GM21528 (cell line): Measurements from ENCODE around the gene SLC9A6.
"Not testable (repeated sequence)": the region's sequence is repeated elsewhere in the genome, so short reads cannot be mapped to it uniquely, and the experiment has no call there.

Experiments used
- ATAC-seq: cut with Tn5 transposase; IDR thresholded peaks from one replicate; pipeline ENCODE4 v1.9.1; 2021; ENCODE audit warnings: mild to moderate bottlenecking, moderate library complexity; ENCODE audit not compliant: unreplicated experiment, low FRiP score

SLC9A6 gene

DNA sequence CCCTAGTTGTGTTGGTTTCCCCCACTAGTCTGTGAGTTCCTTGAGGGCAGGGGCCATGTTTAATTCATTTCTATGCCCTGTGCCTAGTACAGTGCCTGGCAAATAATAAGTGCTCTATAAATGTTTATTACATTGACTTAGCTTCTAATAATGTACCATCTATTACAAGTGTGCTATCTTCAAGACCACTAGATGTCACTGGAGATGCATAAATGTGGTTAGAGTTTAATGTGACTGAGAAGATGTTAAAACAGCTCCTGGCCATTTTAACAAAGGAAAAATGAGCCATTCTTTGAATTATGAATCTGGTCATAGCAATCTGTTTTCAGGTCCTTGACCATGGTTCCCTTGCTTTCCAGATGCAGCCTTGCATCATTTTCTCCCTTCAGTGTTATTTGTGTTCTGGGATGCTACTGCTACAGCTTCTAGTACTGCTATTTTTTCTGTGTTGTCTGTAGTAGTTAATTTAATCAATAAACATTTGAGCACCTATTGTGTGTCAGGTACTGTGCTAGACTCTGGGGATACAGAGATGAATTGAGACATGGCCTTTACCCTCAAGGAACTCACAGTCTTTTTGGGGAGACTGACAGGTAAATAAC is 43.2 kb downstream of the SLC9A6 start:
- ATAC-seq = no peak

DNA sequence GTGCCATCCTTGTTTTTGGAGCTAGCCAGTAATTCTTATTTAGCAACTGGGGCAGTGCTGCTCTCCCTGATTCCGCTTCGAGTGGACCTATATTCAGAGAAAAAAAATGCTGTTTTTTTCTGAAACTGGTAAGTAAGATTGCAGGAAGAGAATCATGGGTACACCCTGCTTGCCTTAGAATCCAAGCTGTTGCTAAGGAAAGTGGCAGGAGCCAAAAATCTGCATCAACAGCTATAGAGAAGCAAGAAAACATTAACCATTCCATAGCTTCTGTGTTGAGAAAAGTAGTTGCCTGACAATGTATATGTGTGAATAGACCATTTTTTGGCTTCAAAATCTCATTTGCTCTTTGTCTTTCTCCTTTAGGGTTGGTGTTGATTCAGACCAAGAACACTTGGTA is 44.5 kb downstream of the SLC9A6 start:
- ATAC-seq = no peak

DNA sequence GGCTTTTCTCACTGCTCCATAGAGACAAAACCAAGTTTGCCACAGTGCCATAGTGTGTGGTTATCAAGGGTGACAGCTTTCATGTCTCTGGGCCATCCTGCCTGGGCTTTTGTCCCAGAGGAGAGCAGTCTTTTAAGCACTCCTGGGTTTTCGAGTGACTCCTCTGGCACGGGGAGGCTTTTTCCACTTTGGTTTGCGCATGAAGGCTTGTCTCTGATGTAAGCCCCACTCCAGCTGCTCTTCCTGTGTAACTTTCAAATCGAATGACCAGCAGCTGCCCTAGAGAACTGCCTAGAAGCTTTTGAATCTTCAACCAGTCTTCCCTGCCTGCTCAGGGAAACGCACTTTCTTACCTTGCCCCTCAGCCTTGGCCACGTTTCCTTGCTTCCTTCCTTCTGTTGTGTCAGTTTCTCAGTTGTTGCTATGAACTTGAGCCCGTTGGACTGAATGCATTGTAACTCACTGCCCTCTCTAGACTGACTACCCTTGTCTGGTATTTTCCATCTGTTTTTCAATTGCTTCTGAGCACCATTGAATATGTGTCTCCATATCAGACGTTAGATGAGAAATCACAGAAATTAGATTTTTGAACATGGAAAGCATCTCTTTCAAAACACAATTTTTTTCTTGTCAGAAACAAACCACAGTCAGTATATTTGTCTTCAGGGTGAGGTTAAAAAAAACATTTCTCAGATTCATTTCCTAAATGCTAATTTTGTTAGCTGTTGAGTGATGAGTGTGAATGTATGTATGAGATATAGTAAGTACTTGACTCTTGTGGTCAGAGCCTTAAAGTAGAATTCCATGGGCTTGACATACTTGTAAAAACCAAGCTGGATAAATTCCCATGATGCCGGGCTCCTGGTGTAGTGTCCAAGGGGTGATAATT is 45.3 kb downstream of the SLC9A6 start:
- no peak for ATAC-seq

DNA sequence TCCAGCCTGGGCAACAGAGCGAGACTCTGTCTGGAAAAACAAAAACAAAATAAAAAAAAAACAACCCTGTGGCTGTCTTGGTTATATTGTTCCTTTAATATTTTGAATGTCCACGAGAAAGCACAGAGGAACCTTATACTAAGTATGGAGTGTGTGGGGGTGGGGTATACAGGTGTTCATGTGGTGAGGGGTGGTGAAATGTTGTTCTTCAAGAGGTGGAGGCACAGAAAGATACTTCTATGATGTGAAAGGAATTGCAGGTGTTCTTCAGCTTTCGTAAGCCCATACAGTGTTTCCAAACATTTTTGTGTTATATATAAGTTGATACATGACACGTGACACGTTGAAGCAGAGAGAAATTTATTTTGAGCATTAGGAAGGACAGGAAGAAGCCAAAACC is 46.4 kb downstream of the SLC9A6 start:
- ATAC-seq = no peak

DNA sequence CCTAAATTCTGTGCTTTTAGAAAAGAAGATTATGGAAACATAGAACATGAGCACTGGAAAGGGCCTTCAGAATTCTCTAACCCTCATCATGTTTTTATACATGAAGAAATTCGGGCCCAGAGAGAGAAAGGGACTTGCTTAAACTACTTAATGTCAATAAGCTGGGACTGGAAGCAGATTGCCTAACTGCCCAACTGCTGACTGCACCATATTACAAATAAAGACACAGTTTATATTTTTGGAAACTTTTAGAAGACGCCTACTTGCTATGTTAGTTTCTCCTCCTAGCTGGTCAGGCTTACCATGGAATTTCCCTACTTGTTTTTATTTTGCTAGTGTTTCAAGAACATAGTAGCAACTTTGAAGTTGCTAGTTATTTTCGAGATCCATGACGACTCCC is 47.1 kb downstream of the SLC9A6 start:
- ATAC-seq = no peak

DNA sequence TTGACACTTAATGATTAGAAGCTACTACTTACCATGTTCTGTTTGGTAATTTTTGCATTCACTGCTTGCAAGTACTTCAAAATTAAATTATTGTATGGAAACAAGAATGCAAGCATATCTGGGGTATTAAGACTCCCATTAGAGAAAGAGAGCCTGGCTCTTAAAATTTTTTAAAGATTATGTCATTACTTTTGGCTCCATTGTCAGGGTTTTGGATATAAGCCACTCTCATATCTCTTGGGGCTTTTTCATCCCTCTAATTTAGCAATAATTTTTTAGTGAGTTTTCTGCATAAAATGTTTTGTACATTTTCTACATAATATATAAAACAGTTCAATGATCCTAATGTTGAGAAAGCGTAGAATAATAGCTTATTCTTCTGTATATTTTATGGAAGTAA is 49.4 kb downstream of the SLC9A6 start:
- ATAC-seq = no peak

DNA sequence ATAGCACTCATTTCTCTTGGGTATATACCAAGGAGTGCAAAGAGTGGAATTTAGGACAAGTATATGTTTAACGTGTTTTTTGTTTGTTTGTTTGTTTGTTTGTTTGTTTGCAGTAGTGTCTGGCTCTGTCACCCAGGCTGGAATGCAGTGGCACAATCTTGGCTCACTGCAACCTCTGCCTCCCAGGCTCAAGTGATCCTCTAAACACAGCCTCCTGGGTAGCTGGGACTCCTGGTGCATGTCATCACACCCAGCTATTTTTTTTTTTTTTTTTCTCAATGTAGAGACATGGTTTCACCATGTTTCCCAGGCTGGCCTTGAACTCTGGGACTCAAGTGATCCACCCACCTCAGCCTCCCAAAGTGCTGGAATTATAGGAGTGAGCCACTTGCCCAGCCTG is 50.4 kb downstream of the SLC9A6 start:
- ATAC-seq = no peak

DNA sequence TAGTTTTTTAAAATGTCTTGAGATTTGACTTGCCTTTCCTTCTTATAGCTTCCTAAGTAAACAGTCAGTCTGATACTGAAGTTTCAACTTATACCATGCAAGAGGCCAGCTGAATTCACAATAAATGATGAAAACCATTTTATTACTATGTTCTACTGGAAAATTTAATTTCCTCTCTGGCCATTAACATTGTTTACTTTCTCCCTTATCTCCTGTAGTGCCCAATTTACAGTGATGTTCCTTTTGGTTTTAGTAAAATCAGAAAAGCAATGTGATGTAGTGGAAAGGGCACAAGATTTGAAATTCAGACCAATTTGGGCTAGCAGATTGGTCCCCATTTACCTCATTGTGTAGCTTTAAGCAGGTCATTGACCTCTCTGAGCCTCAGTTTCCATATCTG is 54.2 kb downstream of the SLC9A6 start:
- ATAC-seq = no peak

DNA sequence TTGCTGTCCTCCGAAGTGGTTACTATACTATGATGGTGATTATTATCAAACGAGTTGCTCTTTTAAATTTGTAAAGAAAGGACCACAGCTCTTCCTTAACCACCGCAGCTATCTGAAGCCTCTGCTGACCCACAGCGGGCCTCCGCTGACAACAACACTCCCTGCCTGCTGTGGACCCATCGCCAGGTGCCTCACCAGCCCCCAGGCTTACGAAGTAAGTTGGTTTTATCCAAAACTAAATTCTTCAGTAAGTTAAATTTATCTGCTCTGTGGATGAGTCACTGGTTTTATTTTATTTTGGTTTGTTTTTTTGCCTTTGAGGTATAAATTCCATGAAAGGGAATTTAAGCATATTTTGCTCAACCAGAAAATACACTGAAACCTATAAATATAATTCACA is 54.7 kb downstream of the SLC9A6 start:
- no peak for ATAC-seq

DNA sequence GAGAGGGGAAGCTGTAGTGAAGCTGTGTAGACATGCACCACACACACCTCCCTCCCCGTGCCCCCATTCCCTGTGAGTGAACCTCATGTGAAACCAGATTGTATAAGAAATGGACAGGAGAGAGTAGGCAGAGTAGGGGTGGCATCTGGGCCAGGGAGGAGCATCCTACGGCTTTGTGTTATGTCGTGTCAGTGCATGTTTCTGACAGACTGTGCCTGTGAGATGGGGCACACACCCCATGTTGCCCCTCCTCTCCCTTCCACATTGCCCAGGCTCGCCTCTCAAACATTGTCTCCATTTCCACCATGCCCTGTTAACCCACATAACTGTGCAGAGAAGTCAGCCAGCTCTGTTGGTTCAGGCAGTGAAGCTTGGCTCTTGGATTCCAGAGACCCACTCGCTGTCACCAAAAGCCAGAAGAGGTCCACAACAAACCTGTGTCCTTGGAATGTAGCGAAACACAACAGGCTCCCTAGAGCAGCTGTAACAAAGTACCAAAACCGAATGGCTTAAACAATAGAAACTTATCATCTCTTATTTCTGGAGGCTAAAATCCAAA is 56.1 kb downstream of the SLC9A6 start:
- no peak for ATAC-seq

DNA sequence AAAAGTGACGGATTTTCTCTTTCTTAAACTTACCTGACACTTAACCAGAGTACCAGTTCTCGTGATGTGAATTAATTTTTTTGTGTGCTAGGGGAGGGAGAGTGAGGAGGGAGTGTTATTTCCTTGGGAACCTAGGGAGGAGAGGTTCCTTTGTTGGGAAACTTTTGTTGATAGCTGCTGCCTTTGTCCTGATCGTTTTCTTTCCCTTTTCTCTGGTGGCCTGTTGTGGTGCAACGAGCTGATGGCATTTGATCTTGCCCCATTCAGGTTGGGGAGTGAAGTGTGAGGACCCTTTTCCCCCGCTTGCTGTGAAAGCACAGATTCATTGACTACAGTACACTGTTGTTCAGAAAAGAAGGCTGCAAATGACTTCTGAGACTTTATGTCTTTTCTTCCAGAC is 59.8 kb downstream of the SLC9A6 start:
- ATAC-seq = no peak

DNA sequence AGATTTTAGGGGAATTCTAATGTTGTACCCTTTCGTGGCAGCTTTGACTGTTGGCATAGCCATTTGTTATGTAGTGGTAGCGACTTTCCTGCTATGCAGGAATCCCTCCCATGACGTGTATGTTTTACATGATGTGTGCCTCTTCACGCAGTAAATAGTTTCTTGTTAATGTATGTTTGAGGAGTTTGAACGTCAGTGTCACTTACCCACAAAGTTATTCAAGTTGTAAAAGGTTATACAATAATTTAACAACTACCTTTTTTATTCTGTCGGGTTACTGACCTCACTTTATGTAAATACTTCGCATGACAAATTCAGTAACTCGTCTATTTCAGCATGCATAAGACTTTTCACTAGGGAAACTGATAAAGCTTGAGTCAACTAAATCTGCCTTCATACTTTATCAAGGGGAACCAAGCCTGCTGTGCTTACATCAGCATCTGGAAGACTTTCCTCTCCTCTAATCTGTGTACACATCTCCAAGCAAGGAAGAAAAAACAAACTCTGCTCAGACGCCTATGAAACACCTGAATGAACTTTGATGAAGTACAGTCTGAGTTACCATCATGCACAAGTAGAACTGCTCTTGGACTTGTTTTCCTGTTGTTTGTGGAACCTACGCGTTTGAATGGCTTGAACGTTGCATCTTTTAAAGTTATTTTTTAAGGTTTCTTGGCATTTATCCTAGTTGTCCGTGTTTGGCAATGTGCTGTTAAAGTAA is 61.2 kb downstream of the SLC9A6 start:
- no peak for ATAC-seq

DNA sequence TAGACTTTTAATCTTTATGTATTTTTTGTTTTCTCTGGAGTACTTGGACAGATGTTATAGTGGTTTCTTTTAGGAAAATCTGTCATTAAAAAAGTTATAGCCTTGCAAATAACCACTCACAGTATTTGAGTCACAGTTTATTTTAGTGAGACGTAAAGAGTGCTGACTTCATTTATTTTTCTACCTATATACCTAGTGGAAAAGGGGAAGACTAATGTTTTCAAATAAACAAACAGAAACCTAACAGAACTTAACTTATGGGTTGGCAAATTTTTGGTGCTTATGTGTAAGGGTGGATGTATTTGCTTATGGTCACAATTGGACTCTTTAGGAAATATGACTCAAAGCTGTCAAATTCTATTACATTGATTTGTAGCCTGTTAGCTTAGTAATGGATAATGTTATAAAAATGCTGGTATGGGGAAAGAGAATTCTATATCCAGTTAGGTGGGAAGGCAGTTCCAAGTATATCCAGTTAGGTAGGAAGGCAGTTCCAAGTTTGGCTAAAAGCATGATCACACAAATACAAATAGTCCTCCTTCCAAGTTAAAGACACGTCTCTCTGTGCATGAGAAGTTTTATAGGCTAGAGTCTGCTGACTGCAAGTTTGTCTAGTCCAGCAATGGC is 61.9 kb downstream of the SLC9A6 start:
- no peak for ATAC-seq

DNA sequence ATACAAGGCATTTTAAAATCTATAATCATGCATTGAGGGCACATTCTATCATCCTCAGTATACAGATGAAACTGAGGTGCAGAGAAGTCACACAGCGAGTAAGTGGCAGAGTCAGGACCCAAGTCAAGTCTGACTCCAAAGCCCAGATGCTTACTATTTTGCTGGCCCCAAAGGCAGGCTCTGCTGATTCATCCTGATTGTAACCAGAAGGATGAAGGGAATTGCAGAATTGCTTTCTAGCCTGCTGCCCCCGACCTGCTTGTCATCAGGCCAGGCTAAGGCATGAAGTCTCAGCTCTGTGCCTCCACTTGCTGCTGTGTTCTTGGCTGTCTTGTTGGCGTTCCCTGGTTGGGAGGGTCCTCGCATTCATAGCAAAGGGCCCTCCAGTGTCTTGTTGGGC is 62.7 kb downstream of the SLC9A6 start:
- ATAC-seq = no peak

DNA sequence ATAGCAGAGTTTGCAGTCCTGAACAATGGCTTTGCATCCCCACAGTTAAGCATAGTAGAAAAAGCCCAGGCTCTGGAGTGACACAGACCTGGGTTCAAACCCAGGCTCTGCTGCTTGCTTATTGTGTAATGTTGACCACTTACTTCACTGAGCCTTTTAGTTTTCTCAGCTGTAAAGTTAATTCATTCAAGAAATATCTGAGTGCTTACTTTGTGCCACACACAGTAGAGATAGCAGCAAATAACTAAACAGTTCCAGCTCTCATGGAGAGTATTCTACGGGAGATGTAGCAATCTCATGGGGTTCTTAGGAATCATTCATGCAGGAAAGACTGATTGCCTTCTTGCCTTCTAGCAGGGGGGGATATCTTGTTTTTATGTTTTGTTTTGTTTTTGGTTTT is 63.2 kb downstream of the SLC9A6 start:
- ATAC-seq = no peak

DNA sequence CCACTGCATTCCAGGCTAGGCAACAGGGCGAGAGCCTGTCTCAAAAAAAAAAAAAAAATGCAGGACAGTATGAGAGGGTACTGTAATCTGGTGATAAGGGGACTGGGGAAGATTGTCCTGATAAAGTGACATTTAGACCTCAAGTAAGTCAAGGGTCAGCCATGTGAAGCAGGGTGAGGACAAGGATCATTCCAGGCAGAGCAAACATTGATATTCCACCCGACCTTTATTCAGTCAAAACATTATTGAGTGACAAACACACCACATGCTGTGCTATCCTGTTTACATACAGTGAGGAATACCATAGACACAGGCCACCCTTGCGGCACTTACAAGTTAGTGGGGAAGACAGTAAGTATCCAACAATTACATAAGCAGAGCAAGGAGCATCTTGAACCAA is 64.4 kb downstream of the SLC9A6 start:
- no peak for ATAC-seq

DNA sequence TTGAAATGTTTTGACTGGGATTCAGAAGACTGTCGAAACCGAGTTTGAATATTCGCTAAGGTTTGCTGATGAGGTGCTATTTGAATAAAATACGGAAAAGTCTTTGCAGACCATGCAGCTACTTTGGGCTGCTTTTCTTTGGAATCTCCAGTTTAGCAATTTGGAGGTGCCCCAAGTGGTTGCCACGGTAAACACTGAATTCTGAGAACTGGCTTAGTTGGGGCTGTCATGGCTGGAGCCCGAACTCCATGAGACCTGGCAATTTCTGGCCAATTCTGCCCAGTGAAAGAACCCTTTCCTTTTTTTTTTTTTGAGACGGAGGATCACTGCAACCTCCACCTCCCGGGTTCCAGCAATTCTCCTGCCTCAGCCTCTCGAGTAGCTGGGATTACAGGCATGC is 65.6 kb downstream of the SLC9A6 start:
- not testable (repeated sequence) for ATAC-seq

DNA sequence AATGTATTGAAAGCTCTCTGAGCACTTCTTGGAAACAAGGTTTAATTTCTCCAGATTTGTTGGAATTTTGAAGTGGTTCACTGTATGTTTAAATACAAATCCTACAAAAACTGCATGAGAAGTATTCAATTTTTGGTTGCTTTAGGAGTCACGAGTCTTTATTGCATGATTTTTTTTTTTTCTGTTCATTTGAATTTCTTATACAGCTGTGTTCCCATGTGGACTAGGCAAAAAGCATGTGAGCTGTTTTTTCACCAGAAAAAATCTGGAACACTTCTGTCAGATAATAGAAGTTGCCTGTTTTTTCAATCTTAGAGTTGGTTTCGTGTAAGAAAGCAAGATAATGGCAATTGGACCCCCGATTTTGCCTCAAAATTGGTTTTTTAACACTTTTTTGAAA is 66.4 kb downstream of the SLC9A6 start:
- ATAC-seq = no peak

DNA sequence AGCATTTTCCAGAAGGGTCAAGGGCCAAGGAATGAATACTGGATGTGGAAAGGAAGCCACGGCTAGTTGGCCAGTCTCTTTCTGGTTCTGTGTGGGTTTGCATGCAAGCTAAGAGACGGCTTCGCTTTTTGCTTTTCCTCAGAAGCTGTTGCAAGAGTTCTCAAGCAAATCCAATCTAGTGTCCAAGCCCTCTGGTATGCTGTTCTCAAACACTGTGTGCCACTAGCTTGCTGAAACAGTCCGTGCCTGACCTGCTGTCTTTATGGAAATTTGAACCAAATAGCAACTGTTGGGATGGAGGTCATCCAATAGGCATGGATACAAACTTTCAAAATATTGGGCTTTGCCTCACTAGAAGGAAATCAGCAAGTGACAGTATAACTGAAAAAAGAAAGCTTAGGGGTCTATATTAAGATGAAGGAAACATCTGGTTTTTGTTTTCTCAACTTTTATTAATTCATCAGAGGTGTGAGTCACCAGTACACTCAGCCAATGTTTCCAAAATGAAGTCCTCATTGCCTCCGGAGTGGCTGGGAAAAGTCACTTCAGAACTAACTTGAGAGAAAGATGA is 70.5 kb downstream of the SLC9A6 start:
- ATAC-seq = no peak

DNA sequence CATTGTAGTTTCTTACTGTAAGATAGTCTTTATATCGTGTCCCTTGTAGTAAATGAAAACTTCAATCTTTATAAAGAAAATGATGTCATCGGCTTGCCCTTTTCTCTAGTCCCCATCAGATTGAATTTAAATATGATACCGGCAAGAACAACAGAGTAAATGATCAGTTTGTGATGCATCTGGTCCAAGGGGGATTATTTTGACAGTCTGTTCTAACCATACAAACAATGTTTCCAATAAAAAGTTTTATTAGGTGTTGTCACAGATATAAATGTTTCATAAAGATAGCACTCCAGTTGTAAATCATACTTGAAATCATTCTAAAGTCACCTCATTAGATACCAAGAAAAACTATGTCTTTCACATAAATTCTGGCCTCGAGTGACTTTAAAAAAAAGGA is 72.3 kb downstream of the SLC9A6 start:
- no peak for ATAC-seq

DNA sequence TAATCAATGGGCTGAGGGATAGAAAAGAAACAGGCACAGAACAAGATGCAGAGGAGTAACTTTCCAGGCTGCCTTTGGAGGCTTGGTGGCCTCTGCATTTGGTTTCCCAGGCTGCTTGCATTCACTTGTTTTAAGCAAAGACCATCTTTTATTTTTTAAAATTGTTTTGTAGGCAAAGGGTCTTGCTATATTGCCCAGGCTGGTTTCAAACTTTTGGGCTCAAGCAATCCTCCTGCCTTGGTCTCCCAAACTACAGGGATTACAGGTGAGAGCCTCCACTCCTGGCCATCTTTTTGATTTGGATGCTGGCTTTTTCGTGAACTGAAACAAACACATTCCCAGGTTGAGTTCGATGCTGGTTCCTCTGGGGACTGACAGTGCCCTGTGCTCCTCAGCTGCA is 74.1 kb downstream of the SLC9A6 start:
- ATAC-seq = no peak
